GM19397 (cell line): ENCODE measurements around the gene SLC10A2.
"Not testable (repeated sequence)": the region's sequence is repeated elsewhere in the genome, so short reads cannot be mapped to it uniquely, and the experiment has no call there.

Experiments used
- ATAC-seq: cut with Tn5 transposase; IDR thresholded peaks from one replicate; pipeline ENCODE4 v1.9.1; 2021; ENCODE audit warnings: mild to moderate bottlenecking, moderate library complexity; ENCODE audit not compliant: unreplicated experiment

SLC10A2 gene, protein sequence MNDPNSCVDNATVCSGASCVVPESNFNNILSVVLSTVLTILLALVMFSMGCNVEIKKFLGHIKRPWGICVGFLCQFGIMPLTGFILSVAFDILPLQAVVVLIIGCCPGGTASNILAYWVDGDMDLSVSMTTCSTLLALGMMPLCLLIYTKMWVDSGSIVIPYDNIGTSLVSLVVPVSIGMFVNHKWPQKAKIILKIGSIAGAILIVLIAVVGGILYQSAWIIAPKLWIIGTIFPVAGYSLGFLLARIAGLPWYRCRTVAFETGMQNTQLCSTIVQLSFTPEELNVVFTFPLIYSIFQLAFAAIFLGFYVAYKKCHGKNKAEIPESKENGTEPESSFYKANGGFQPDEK

DNA sequence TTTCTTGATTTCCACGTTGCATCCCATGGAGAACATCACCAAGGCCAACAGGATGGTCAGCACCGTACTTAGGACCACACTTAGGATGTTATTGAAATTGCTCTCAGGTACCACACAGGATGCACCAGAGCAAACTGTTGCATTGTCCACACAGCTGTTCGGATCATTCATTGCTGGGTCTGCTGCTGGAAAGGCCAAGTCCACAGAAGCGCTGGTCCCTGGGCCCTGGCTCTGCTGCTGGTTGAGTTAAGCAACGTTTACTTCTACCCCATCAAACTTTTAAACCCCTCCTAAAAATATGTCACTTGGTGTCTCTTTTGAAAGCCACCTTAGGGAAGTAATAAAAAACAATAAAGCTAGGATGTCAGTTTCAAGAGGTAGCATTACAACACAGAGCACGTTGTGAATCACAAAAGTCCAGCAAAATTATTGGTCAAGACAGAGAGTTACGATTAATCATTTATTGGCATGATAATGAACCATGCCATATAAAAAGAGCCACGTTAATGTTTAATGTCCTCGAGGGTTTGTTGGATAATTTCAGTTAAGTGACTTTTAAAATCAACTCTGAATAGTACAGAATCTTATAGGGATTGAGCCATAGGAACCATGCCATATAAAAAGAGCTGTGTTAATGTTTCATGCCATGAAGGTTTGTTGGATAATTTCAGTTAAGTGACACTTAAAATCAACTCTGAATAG is at the start of gene SLC10A2:
Gene SLC10A2 (minus strand): TSS at position 339 of the 702 bp plus-strand sequence. CDS start 168 bp downstream, at position 171.
- ATAC-seq, result no peak

- ATAC-seq, result no peak
Observed at GRCh38 chr13:103107580-103107979, 41.4 kb upstream of the SLC10A2 start.

DNA sequence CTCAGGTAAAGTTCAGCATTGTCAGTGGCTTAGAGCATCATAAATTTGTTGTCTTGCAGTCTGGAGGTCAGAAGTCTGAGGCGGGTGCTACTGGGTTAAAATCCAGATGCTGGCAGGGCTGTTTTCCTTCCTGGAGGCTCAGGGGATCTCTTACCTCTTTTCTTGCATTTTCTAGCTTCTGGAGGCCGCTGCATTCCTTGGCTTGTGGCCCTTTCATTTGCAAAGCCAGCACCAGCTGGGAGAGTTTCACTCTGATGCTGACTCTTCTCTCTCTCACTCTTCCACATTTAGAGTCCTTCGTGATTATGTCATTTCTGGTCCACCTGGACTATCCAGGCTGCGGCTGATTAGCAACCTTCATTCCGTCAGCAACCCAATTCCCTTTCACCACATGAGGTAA is 38.1 kb upstream of the SLC10A2 start:
- ATAC-seq, result no peak

DNA sequence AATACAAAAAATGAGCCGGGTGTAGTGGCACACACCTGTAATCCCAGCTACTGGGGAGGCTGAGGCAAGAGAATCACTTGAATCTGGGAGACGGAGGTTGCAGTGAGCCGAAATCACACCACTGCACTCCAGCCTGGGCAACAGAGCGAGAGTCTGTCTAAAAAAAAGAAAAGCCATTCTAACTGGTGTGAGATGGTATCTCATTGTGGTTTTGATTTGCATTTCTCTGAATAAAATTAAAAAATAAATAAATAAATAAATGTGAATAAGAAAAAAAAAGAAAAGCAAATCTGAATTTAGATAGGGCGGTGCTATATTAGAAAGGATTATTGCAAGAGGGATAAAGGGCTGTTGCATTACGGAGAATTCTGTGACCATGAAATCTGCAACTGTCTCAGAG is 37.2 kb upstream of the SLC10A2 start:
- ATAC-seq, result not testable (repeated sequence)

- no peak for ATAC-seq
Observed at GRCh38 chr13:103102482-103102881, 36.3 kb upstream of the SLC10A2 start.

GRCh38 chr13:103101901-103102300 is 35.7 kb upstream of the SLC10A2 start:
- no peak for ATAC-seq

- ATAC-seq, result no peak
Observed at GRCh38 chr13:103101500-103101899, 35.3 kb upstream of the SLC10A2 start.

DNA sequence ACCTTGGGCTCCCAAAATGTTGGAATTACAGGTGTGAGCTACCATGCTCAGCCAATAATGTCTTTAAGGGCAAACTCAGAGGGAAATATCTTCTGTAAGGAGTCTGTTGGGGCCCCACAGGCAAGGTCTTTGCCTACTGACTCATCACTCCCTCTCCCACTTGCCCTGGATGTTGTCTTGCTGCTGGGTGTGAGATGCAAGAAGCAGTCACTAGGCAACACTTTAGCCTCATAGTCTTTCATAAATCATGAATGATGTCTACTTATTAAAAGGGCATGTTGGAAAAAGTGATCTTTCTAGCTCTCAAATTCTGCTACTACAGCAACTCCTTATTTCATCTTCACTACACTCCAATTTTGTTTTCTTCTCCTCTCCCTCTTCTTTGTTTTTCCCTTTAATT is 34.6 kb upstream of the SLC10A2 start:
- ATAC-seq, result no peak

DNA sequence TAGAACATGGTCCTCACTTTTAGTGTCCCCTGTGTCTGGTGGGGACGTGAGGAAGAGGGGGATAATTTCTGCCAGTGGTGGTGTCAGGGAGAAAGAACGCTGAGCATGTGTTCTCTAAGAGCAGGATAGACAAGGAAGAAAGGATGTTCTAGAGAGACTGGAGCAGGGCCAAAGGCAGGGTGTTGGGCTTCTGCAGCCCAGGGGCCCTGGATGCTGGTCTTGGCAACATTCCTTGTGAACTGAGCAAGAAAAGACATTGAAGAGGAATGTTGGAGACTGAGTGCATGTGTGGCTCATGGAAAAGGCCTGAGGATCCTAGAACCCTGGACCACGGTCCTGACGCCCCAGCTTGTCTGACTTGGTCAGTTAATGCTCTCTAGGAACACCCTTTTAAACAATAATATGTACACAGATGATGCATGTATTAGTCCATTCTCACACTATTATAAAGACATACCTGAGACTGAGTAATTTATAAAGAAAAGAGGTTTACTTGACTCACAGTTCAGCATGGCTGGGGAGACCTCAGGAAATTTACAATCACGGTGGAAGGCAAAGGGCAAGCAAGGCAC is 33.6 kb upstream of the SLC10A2 start:
- no peak for ATAC-seq

DNA sequence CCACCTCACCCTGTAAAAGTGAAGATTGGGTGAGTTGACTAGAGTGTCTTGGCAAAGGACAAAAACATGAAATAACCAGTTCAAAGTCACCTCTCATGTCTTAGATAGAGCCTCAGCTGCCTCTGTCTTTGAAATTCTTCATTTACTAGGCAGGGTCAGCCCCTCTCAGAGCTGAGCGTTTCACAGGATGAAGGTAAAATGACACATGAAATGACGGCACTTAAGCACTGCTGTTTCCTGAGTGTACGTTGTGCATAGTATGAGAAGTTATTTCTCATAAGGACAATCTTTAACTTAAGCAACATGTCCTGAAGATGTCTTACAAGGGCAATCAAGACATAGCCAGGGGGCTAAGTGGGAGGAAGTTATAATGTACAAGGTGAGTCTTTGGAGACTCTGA is 32.3 kb upstream of the SLC10A2 start:
- no peak for ATAC-seq

DNA sequence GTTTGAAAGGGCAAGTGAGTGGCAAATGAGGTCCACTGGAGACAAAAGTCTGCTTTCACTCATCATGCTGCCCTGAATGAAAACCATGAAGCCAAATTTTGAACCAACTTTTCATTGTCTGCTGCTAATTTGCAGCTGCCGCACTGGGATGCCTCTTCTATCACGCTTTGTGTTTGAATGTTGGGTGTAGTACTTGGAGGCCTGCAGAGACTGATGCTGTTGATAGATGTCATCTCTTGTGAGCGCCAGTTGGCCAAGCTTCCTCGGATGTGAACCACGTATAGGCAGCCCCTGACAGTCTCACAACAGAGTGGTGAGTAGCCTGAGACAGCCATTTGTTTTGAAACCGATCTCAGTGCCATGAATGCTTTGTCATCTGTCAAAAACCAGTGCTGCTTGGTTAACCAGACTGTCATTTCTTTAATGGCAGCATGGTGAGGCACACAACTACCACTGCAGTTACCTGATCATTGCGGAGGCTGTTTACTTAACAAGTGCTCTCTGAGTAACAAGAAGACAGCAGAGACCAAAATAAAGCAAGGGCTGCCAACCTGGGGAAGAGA is 31.2 kb upstream of the SLC10A2 start:
- ATAC-seq, result no peak

- not testable (repeated sequence) for ATAC-seq
Observed at GRCh38 chr13:103093649-103094048, 27.4 kb upstream of the SLC10A2 start.

DNA sequence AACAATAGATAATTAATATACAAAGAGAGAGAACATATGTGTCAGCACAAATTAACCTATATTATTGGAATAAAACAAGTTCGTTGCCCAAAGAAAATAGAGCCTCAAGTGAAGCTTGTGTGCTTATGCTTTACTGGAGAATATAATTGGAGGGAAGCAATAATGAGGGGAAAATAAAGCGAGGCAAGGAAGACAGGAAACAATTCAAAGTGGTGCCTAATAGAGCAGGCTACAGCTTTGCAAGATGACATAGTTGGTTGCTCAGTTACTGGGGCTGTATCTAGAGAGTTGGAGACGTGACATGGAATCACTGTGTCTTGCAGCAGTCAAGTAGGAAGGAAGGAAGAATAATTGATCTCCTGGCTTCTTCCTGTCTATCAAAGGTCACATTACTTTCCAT is 21.1 kb upstream of the SLC10A2 start:
- ATAC-seq, result no peak

DNA sequence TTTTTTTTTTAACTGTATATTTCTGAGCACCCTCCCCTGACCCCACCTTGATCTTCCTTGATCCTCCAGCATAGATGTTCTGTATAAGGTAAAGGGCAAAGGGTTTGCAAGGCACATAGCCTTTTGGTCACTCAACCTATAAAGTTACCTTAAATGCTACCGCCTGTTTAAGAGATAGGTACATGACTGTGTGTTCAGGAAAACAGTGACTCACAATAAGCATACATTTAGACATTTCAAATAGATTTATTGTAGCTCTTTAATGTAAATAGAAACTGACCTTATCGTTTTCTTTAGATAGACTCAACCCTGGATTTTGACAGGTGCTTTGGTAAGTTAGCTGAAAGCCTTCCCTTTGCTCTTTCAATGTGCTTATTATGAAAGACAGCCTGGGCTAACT is 15.2 kb upstream of the SLC10A2 start:
- no peak for ATAC-seq

GRCh38 chr13:103078158-103078557 is 11.9 kb upstream of the SLC10A2 start:
- ATAC-seq, result peak; percentile 90

DNA sequence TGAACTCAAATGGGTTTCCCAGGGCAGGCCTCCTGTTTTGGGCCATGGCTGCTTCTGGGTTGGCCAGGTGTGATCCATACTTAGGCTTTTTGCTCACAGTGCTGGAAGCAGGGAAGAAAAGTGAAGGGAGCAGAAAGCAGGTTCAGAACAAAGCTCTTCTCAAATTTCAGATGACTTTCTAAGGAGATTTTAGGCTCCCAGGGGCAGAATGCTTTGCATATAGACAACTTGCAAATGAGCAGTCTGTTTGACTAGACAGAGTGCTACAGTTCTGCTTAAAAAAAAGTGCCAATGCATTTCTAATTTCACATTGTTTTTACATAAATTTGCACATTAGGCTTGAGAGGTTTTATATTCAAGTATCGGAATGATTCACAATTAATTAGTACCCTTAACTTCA is 2.6 kb upstream of the SLC10A2 start:
- no peak for ATAC-seq

- ATAC-seq, result peak; percentile 52
Observed at GRCh38 chr13:103067751-103068555, 1.7 kb upstream of the SLC10A2 start.

DNA sequence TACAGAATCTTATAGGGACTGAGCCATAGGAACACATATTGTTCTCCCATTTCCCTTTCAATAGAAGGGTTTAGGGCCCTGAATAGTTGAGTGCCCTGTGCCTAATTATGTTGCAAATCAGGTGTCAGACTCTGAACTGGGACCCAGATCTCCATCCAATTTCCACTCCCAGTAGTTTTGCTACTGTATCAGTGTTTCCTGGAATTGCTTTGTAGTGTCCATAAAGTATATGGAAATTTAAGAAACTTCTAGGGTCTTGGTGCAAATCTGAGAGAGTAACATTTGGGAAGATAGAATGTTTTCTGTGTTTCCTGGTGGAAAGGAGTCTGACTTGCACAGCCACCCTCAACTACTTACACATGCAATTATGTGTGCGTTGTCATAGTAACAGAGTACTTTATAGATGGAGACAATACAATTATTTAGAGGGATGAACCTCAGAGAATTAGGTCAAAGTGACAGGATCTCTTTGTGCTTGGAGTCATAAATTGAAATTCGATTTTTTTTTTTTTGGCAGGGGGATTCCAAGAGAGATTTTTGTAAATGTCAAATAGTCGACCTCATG is 646 bp upstream of the SLC10A2 start:
- ATAC-seq, result no peak

DNA sequence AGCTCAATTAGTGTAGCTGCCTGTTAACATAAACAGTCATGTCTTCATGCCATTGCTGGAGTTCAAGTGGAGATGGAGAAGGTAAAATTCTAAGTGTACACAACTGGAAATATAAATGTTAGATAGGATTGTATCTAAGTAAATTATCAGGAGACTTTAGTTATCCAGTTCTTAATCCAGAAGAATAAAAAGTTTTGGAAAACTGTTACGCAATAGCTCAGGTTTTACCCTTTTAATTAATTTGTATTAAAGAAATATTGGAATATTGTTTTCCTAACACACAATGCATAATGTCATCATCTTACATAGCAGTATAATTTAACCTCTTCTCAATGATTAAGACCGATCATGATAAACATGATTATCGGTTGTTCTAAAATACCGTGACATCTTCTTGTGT is 2.8 kb downstream of the SLC10A2 start:
- no peak for ATAC-seq

GRCh38 chr13:103062079-103062478 is 4.1 kb downstream of the SLC10A2 start:
- no peak for ATAC-seq

DNA sequence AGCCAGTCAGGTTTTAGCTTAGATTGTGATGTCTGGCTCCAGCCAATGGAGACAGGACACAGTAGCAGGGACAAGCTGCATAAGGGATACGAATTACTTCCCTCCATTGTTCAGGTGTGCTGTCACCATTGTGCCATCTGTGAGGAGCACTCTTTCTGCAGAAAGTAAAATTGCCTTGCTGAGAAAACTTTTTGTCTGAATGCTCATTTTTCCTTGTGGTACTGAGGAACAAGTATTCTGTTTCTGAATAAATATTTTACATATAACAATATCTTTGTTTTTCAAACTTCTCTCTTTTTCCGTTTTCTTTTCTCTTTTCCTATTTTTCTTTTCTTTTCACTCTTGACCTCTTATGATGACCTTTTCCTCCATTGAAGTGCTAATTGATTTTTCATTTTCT is 10.2 kb downstream of the SLC10A2 start:
- no peak for ATAC-seq
